HG03575 (cell line): ENCODE data around the gene COG5.

Source experiments
- ATAC-seq: cut with Tn5 transposase; IDR thresholded peaks from one replicate; pipeline ENCODE4 v1.9.1; 2021; ENCODE audit not compliant: unreplicated experiment, insufficient number of reproducible peaks, low FRiP score; ENCODE audit errors: extremely low read depth

The COG5 gene

GRCh38 chr7:107530751-107531150 is 33.0 kb downstream of the COG5 start:
- ATAC-seq, result no peak

GRCh38 chr7:107528461-107528860 is 35.3 kb downstream of the COG5 start:
- no peak for ATAC-seq

GRCh38 chr7:107527196-107527595 is 36.5 kb downstream of the COG5 start:
- ATAC-seq, result no peak

- ATAC-seq, result no peak
These were observed 37.0 kb downstream of the COG5 start for GRCh38 chr7:107526672-107527071.

GRCh38 chr7:107506674-107507339 is 56.9 kb downstream of the COG5 start:
- ATAC-seq, result no peak

GRCh38 chr7:107505997-107506673 is 57.6 kb downstream of the COG5 start:
- ATAC-seq, result no peak

GRCh38 chr7:107505362-107505761 is 58.4 kb downstream of the COG5 start:
- ATAC-seq, result no peak

- no peak for ATAC-seq
These were observed 60.0 kb downstream of the COG5 start for GRCh38 chr7:107503687-107504086.

- no peak for ATAC-seq
These were observed 60.9 kb downstream of the COG5 start for GRCh38 chr7:107502797-107503196.

- ATAC-seq, result no peak
These were observed 61.6 kb downstream of the COG5 start for GRCh38 chr7:107502154-107502553.

- ATAC-seq, result no peak
These were observed 62.1 kb downstream of the COG5 start for GRCh38 chr7:107501593-107501992.

- no peak for ATAC-seq
These were observed 64.0 kb downstream of the COG5 start for GRCh38 chr7:107499731-107500130.

GRCh38 chr7:107495516-107495915 is 68.2 kb downstream of the COG5 start:
- no peak for ATAC-seq

GRCh38 chr7:107494884-107495283 is 68.8 kb downstream of the COG5 start:
- no peak for ATAC-seq

- ATAC-seq, result no peak
These were observed 69.4 kb downstream of the COG5 start for GRCh38 chr7:107494315-107494751.

GRCh38 chr7:107492875-107493274 is 70.8 kb downstream of the COG5 start:
- no peak for ATAC-seq

- no peak for ATAC-seq
These were observed 77.7 kb downstream of the COG5 start for GRCh38 chr7:107486041-107486440.

GRCh38 chr7:107482571-107482970 is 81.1 kb downstream of the COG5 start:
- ATAC-seq, result no peak

GRCh38 chr7:107480932-107481331 is 82.8 kb downstream of the COG5 start:
- ATAC-seq, result no peak

GRCh38 chr7:107479303-107479702 is 84.4 kb downstream of the COG5 start:
- ATAC-seq, result no peak

GRCh38 chr7:107474104-107474521 is 89.6 kb downstream of the COG5 start:
- no peak for ATAC-seq
